Thyroid gland (tissue), 4 donors: ENCODE results near the gene PIK3CG.

Source experiments
- POLR2A ChIP-seq, 2 donors: fragments of 450-650 bp; IDR thresholded peaks; one replicate each; pipeline ENCODE4 v1.6.1; 2017; ENCODE audit warnings: antibody characterized with exemption in 2 of 2, mild to moderate bottlenecking in 2 of 2, moderate library complexity in 1 of 2
- TF ChIP-seq, protein P1 (sequence below), 6 experiments: fragments of 200-600 bp in 3 of 6; fragments of 450-650 bp in 3 of 6; sonication (generic) in 3 of 6; IDR thresholded peaks; one replicate each; pipeline ENCODE4 v1.5.1; 2016 to 2019; ENCODE audit warnings: antibody characterized with exemption in 6 of 6, mild to moderate bottlenecking in 2 of 6, inconsistent platforms in 1 of 6, moderate library complexity in 1 of 6

DNA sequence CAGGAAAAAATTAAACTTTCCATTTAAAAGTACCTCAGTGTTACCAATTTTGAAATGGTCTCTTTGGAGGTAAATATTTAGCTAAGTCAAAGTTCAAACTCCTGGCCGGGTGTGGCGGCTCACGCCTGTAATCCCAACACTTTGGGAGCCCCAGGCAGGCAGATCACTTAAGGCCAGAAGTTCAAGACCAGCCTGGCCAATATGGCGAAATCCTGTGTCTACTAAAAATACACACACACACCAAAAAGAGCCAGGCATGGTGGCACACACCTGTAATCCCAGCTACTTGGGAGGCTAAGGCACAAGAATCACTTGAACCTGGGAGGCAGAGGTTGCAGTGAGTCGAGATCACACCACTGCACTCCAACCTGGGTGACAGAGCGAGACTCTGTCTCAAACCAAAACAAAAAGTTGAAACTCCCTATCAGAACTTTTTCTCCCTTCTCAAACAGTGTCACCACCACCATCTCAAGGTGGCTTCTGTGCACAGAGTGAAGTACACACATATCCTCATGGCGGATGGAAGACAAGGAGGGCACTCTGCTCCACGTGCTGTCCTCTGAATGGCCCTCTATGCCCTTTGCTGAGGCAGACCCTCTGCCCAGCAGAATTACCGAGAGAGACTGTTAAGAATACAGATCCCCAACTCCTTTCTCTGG, 11.7 kb upstream of the PIK3CG start:
- TF ChIP-seq, protein P1, sequence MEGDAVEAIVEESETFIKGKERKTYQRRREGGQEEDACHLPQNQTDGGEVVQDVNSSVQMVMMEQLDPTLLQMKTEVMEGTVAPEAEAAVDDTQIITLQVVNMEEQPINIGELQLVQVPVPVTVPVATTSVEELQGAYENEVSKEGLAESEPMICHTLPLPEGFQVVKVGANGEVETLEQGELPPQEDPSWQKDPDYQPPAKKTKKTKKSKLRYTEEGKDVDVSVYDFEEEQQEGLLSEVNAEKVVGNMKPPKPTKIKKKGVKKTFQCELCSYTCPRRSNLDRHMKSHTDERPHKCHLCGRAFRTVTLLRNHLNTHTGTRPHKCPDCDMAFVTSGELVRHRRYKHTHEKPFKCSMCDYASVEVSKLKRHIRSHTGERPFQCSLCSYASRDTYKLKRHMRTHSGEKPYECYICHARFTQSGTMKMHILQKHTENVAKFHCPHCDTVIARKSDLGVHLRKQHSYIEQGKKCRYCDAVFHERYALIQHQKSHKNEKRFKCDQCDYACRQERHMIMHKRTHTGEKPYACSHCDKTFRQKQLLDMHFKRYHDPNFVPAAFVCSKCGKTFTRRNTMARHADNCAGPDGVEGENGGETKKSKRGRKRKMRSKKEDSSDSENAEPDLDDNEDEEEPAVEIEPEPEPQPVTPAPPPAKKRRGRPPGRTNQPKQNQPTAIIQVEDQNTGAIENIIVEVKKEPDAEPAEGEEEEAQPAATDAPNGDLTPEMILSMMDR (IDR thresholded peaks at IDR 0.05), result no peak
- TF ChIP-seq POLR2A (IDR thresholded peaks at IDR 0.05), result no peak
